HG03039 (cell line): ENCODE data around the gene PHLDA3.

ENCODE experiments used
- ATAC-seq: cut with Tn5 transposase; IDR thresholded peaks from one replicate; pipeline ENCODE4 v1.9.1; 2021; ENCODE audit warnings: mild to moderate bottlenecking, moderate library complexity; ENCODE audit not compliant: unreplicated experiment

PHLDA3 gene

GRCh38 chr1:201468844-201469644, at the start of gene PHLDA3:
PHLDA3 (minus strand) TSS chr1:201469188; CDS start chr1:201468786, 402 bp downstream.
- peak; percentile 60 for ATAC-seq

- no peak for ATAC-seq
Observed at GRCh38 chr1:201518071-201518470, 49.1 kb upstream of the PHLDA3 start.

- ATAC-seq = no peak
Observed at GRCh38 chr1:201517631-201518030, 48.6 kb upstream of the PHLDA3 start.

GRCh38 chr1:201516511-201517127, 47.6 kb upstream of the PHLDA3 start:
- ATAC-seq = no peak

- ATAC-seq = no peak
Observed at GRCh38 chr1:201515895-201516294, 46.9 kb upstream of the PHLDA3 start.

- no peak for ATAC-seq
Observed at GRCh38 chr1:201515062-201515750, 46.2 kb upstream of the PHLDA3 start.

GRCh38 chr1:201514466-201514865, 45.5 kb upstream of the PHLDA3 start:
- ATAC-seq = no peak

- ATAC-seq = no peak
Observed at GRCh38 chr1:201513498-201514243, 44.7 kb upstream of the PHLDA3 start.

- ATAC-seq = no peak
Observed at GRCh38 chr1:201511941-201512539, 43.1 kb upstream of the PHLDA3 start.

- no peak for ATAC-seq
Observed at GRCh38 chr1:201511396-201511940, 42.5 kb upstream of the PHLDA3 start.

GRCh38 chr1:201510734-201511133, 41.7 kb upstream of the PHLDA3 start:
- no peak for ATAC-seq

- no peak for ATAC-seq
Observed at GRCh38 chr1:201509601-201510374, 40.8 kb upstream of the PHLDA3 start.

- no peak for ATAC-seq
Observed at GRCh38 chr1:201508809-201509208, 39.8 kb upstream of the PHLDA3 start.

GRCh38 chr1:201507360-201507675, 38.3 kb upstream of the PHLDA3 start:
- ATAC-seq = no peak

- peak; percentile 84 for ATAC-seq
Observed at GRCh38 chr1:201506557-201507359, 37.8 kb upstream of the PHLDA3 start, which contains the start of gene CSRP1. CSRP1 (minus strand) TSS chr1:201507123; CDS start chr1:201496303, 10,820 bp downstream.

- ATAC-seq = no peak
Observed at GRCh38 chr1:201506092-201506491, 37.1 kb upstream of the PHLDA3 start.

GRCh38 chr1:201505503-201505890, 36.5 kb upstream of the PHLDA3 start:
- no peak for ATAC-seq

- ATAC-seq = no peak
Observed at GRCh38 chr1:201504799-201505502, 36.0 kb upstream of the PHLDA3 start.
